Central memory CD8-positive, alpha-beta T cell (primary cell): ENCODE measurements around the gene CHD1L.
"Not testable (repeated sequence)": the region's sequence is repeated elsewhere in the genome, so short reads cannot be mapped to it uniquely, and the experiment has no call there.

ENCODE experiments used
- ATAC-seq: fragments of 150-1000 bp; cut with Tn5 transposase; replicated peaks from 2 replicates; pipeline ENCODE4 v1.10.0; 2022; ENCODE audit warnings: mild to moderate bottlenecking, moderate FRiP score, moderate number of reproducible peaks; ENCODE audit not compliant: poor library complexity, severe bottlenecking; ENCODE audit errors: extremely low read depth
- DNase-seq, 2 donors: peaks; one replicate each; pipeline ENCODE4 v3.0.0; 2021; ENCODE audit warnings: low spot score in 2 of 2
- H3K27ac Mint-ChIP-seq: one replicate; pipeline ENCODE4 v1.8.0; 2022; ENCODE audit warnings: low read depth, mild to moderate bottlenecking, moderate library complexity, mixed read lengths
- H3K27me3 Mint-ChIP-seq: one replicate; pipeline ENCODE4 v1.8.0; 2022; ENCODE audit warnings: mixed read lengths
- H3K36me3 Mint-ChIP-seq: one replicate; pipeline ENCODE4 v1.8.0; 2022; ENCODE audit warnings: mild to moderate bottlenecking, moderate library complexity, mixed read lengths; ENCODE audit not compliant: insufficient read depth
- H3K4me1 Mint-ChIP-seq: one replicate; pipeline ENCODE4 v1.8.0; 2022; ENCODE audit warnings: mixed read lengths
- H3K4me3 Mint-ChIP-seq: one replicate; pipeline ENCODE4 v1.8.0; 2022; ENCODE audit warnings: mild to moderate bottlenecking, moderate library complexity, mixed read lengths
- H3K9me3 Mint-ChIP-seq: one replicate; pipeline ENCODE4 v1.8.0; 2022; ENCODE audit warnings: mixed read lengths

The CHD1L gene

GRCh38 chr1:147292631-147293251, 50.3 kb downstream of the CHD1L start:
- DNase-seq (no peak), ATAC-seq (no peak)
- Mint-ChIP-seq H3K9me3 (no peaks in the 10 kb centered on the region), H3K27ac (no peak overlapping the region), H3K4me1 (no peaks in the 10 kb centered on the region), H3K27me3 (no peaks in the 10 kb centered on the region), H3K36me3 (peaks cover 49% of the 10 kb centered on the region), H3K4me3 (no peak overlapping the region)

DNA sequence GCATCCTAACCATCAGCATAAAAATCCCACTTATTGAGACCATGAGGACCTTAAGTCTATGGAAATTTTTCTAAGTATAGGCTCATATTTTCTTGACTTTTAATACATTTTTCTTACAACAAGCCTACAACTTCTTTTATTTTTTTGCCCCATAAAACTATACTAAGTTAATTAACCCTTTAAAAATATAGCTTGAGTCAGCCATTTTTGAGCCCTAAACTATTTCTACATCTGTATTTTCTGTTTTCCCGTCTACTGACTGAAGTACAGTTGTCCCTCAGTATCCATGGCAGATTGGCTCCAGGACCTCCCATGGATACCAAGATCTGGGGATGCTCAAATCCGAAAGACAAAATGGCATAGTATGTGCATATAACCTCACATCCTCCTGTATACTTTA, 55.0 kb downstream of the CHD1L start:
- H3K27me3 Mint-ChIP-seq = no peaks in the 10 kb centered on the region
- H3K9me3 Mint-ChIP-seq = peaks cover 24% of the 10 kb centered on the region
- no peaks in the 10 kb centered on the region for H3K4me1 Mint-ChIP-seq
- H3K4me3 Mint-ChIP-seq = no peak overlapping the region
- ATAC-seq = no peak
- no peak overlapping the region for H3K27ac Mint-ChIP-seq
- no peak for DNase-seq
- H3K36me3 Mint-ChIP-seq = peaks cover 28% of the 10 kb centered on the region

GRCh38 chr1:147305803-147306202, 63.3 kb downstream of the CHD1L start:
- H3K27ac Mint-ChIP-seq, H3K36me3 Mint-ChIP-seq, DNase-seq, H3K4me3 Mint-ChIP-seq, ATAC-seq, H3K4me1 Mint-ChIP-seq: not testable (repeated sequence)
- H3K27me3 Mint-ChIP-seq = peaks cover 18% of the 10 kb centered on the region
- peaks cover 42% of the 10 kb centered on the region for H3K9me3 Mint-ChIP-seq

DNA sequence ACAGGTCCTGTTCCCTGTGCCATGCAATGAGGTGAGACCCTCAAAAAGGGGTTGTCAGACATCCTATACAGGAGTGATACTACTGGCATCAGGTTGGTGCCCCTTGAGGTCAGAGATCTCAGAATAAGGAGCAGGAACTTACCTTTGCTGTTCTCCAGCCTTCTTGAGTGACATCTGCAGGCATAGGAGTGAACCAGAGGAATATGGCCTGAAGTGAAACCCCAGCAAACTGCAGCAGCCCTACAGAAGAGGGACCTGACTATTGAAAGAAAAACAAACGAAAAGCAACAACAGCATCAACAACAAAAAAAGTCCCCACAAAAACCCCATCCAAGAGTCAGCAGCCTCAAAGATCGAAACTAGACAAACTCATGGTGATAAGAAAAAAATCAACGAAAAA, 74.5 kb downstream of the CHD1L start:
- Mint-ChIP-seq H3K27me3 (peaks cover 60% of the 10 kb centered on the region), H3K27ac (no peak overlapping the region), H3K4me3 (no peak overlapping the region), H3K4me1 (no peaks in the 10 kb centered on the region), H3K36me3 (peaks cover 2% of the 10 kb centered on the region), H3K9me3 (no peaks in the 10 kb centered on the region)
- ATAC-seq = no peak
- no peak for DNase-seq

DNA sequence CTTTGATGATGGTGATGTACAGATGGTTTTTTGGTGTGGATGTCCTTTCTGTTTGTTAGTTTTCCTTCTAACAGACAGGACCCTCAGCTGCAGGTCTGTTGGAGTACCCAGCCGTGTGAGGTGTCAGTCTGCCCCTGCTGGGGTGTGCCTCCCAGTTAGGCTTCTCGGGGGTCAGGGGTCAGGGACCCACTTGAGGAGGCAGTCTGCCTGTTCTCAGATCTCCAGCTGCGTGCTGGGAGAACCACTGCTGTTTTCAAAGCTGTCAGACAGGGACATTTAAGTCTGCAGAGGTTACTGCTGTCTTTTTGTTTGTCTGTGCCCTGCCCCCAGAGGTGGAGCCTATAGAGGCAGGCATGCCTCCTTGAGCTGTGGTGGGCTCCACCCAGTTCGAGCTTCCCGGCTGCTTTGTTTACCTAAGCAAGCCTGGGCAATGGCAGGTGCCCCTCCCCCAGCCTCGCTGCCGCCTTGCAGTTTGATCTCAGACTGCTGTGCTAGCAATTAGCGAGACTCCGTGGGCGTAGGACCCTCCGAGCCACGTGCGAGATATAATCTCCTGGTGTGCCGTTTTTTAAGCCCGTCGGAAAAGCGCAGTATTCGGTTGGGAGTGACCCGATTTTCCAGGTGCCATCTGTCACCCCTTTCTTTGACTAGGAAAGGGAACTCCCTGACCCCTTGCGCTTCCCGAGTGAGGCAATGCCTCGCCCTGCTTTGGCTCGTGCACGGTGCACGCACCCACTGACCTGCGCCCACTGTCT, 84.6 kb downstream of the CHD1L start:
- peaks cover 27% of the 10 kb centered on the region for H3K27me3 Mint-ChIP-seq
- H3K36me3 Mint-ChIP-seq, H3K4me3 Mint-ChIP-seq, DNase-seq, ATAC-seq, H3K9me3 Mint-ChIP-seq, H3K27ac Mint-ChIP-seq, H3K4me1 Mint-ChIP-seq: not testable (repeated sequence)

GRCh38 chr1:147334292-147334691, 91.8 kb downstream of the CHD1L start:
- H3K9me3 Mint-ChIP-seq = no peaks in the 10 kb centered on the region
- peaks cover 1% of the 10 kb centered on the region for H3K36me3 Mint-ChIP-seq
- H3K4me3 Mint-ChIP-seq = no peak overlapping the region
- ATAC-seq = no peak
- DNase-seq = no peak
- H3K4me1 Mint-ChIP-seq = no peaks in the 10 kb centered on the region
- H3K27ac Mint-ChIP-seq = no peak overlapping the region
- H3K27me3 Mint-ChIP-seq = peaks cover 37% of the 10 kb centered on the region

GRCh38 chr1:147336291-147336690, 93.8 kb downstream of the CHD1L start:
- Mint-ChIP-seq H3K9me3 (no peaks in the 10 kb centered on the region), H3K4me1 (no peaks in the 10 kb centered on the region), H3K27me3 (peaks cover 33% of the 10 kb centered on the region), H3K4me3 (no peak overlapping the region), H3K27ac (no peak overlapping the region), H3K36me3 (no peaks in the 10 kb centered on the region)
- no peak for ATAC-seq
- no peak for DNase-seq

DNA sequence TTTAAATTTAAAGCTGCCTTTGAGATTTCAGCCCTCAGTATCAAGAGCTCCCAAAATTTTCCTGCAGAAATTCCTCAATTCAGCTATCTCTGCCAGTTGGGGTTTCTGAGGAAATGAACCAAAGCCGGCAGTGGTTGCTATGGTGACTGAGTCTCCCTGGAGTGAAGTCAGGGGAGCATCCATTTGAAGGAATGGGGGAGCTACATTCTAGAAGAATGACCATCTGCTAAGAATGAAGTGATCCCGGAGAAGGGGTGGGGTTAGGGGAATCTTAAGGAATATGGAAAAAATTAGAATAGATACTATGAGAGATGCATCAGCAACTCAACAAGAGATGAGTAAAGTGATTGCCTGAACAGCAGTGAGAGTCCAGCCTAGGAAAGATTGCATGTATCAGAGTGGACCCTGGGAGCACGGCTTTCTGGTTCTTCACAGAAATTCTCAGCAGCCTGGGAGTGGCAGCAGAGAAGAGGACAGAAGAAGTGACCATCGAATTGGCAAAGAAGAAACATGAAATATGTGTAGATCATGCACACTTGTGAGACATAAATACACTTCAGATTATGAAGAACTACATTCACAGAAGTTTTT, 94.7 kb downstream of the CHD1L start:
- H3K36me3 Mint-ChIP-seq = no peaks in the 10 kb centered on the region
- no peaks in the 10 kb centered on the region for H3K9me3 Mint-ChIP-seq
- no peak for DNase-seq
- no peaks in the 10 kb centered on the region for H3K4me1 Mint-ChIP-seq
- no peak overlapping the region for H3K4me3 Mint-ChIP-seq
- no peak for ATAC-seq
- peaks cover 41% of the 10 kb centered on the region for H3K27me3 Mint-ChIP-seq
- no peak overlapping the region for H3K27ac Mint-ChIP-seq

GRCh38 chr1:147338571-147338970, 96.1 kb downstream of the CHD1L start:
- peaks cover 55% of the 10 kb centered on the region for H3K27me3 Mint-ChIP-seq
- H3K4me1 Mint-ChIP-seq = no peaks in the 10 kb centered on the region
- no peaks in the 10 kb centered on the region for H3K36me3 Mint-ChIP-seq
- no peaks in the 10 kb centered on the region for H3K9me3 Mint-ChIP-seq
- H3K27ac Mint-ChIP-seq = no peak overlapping the region
- H3K4me3 Mint-ChIP-seq = no peak overlapping the region
- DNase-seq = no peak
- ATAC-seq = no peak

DNA sequence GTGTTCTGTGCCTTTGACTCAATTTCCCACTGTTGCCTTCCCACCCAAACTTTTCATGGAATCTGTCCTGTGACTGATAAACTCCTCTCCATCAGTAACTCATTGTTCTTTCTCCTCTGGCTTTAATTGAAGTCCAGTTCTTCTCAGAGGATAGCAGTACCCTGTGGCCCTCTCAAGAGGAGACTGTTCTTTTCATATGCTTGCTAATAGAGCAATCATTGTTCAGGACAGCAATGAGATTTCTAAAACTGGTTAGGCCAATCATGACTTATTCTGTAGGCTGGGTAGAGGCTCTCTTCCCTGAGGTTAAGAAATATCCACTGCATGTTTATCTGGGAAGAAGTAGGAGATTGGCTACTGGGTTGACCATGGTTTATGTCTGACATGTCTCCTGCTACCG, 98.8 kb downstream of the CHD1L start:
- Mint-ChIP-seq H3K4me3 (no peak overlapping the region), H3K27ac (no peak overlapping the region), H3K27me3 (peaks cover 65% of the 10 kb centered on the region), H3K9me3 (no peaks in the 10 kb centered on the region), H3K36me3 (no peaks in the 10 kb centered on the region), H3K4me1 (no peaks in the 10 kb centered on the region)
- DNase-seq (no peak), ATAC-seq (no peak)
